ENCODE results near the gene MFAP3L. TPM values are rescaled to one million over a fixed set of nuclear protein-coding genes. Genes with fewer than 3 reads are reported as not detected.

Gene MFAP3L
- polyA plus RNA-seq, 3 donors: 21.4 to 24.0 (median 23.2) TPM

DNA sequence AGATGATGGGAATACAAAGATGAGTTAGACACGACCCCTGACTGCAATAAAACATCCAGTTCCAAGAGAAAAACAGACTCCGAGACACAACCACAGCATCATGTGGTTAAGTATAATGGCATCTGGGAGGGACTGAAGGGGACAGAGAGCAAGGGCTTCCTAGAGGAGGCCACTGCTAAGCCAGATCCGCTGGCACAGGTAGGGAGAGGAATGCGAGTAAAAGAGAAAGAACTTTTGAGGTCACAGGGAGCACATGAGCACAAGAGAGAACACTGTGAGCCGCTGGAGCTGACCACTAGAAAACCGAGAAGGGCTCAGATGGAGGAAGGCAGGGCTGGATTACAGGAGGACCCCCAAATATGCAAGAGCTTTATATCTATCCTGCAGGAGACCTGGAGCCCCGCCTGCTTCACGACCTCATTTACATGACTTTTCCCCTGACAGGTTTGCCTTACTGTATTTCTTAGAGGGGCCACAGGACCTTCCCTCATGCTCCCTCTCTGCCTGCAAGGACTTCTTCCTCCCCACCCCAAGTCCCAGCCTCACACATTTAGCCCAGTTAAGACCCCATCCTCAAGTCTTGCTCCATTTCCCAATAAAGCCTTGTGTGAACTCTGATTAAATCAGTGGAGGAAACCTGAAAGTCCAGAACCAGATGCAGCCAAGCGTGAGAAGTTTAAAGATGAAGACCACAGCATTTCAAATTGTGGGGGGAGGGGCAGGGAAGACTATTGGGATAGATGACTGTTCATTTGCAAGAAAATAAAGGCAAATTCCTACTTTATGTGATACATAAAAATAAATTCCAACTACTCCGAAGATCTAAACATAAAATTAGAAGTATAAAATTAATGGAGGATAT lies 29.6 kb downstream of the MFAP3L start:
- DNase-seq (ENCODE audit: low read depth in 3 of 3, low spot score in 2 of 3): peak in 2 of 3 donors; percentile 20 to 39

DNA sequence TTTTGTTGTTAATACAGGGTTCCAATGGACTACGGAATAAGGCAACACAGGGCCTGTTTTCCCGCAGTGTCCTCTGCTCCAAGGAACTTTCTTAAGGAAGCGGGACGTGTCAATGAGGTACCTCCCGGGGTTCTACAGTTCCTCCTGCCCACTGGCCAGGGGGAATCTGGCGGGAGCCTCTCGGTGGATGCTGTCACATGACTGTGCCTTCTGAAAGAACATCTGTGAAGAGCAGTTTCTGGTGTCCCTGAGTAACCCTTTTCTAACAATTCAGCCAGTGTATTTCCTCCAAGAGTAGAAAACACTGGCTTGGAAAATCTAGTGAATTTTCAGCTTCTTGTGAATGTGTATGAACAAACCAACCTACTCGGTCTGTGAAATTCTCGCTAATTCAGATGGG lies 32.7 kb downstream of the MFAP3L start:
- DNase-seq (ENCODE audit: low read depth in 3 of 3, low spot score in 2 of 3): no peak

DNA sequence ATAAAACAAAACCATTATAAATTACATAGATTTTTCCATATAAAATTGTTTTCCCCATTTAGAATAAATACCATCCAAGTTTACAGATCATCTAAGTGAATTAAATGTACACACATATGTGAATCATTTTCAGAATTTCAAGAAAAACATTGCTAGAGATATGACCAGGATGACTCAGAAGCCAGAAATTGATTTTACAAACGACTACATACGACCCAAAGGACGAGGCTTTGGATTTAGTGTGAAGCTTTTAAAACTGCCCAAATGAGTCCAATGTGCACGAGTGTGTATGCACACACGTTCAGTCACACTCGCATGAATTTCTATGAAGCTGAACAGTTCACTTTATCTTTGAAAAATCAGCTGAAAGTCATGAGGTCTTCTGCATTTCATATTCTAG lies 37.9 kb downstream of the MFAP3L start:
- no peak for DNase-seq (ENCODE audit: low read depth in 3 of 3, low spot score in 2 of 3)

DNA sequence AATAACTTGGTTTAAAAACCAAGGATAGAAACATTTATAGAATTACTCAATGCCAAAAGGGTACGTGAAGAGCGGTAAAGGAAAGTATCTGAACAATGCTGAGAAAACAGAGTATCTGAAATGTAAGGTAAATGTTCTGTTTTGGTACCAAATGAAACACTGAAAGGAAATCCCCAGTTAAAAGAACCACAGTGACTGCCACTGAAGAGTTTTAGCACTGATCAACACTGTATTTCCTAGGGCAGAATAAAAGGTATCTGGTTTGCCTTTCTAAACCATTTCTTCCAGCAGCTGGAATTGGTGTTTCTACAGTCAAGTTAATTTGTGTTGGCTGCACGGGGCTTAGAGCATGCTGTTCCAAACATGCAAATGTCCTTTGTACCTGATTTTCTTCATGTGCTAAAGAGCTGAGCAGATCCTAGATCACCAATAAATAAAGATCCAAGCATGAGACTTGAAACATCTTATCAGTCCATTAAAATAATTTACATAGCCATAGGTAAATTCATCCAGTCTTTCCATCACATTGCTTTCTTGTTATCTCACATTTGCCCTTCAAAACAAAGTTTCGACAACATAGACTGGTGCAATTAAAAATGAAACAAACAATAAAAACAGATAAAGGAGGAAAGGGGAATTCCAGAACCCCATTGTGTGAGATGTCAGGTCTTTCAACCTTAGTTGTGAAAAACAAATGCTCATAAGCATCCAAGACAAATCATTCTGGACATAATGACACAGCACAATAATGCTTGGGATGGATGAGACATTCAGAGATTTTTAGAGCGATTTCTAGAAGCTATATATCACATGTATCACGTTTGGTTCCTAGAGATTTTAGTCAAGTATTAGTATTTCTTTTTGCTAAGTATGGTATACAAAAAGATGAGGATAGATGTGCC lies 38.6 kb downstream of the MFAP3L start:
- no peak for DNase-seq (ENCODE audit: low read depth in 3 of 3, low spot score in 2 of 3)

DNA sequence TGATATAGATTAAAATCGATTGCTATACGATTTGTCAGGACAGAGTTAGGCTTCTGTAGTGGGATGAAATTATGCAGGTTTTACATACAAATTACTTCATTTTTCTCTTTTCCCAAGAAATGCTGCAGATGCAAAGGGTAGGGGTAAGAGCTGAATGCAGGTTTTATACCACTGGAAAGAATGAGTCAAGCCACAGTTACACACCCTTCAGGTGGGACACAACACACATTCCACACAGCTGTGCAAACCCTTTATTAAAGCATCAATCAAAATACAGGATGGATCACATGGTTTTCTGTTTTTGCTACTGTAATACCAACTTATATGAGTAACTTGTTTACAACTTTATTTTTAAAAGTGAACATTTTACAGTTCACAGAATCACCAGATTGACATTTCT lies 39.8 kb downstream of the MFAP3L start:
- no peak for DNase-seq (ENCODE audit: low read depth in 3 of 3, low spot score in 2 of 3)

DNA sequence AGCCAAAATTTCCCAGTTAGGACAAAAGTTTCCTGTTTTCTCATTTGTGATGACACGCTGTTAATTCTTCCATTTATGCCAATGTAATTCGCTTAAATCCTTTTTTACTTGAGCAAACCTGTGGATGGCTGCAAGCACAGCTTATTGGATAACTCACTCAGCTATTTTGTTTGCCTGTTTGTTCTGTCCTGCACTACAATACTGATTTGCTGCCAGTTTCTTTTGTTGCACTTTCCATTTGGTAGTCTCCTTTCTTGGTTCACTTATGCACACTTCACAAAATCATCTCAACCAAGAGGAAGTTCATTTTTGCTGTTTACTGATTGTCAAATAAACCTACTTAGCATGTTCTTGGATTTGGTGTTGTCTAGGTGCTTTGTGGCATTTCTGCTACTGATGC lies 40.3 kb downstream of the MFAP3L start:
- no peak for DNase-seq (ENCODE audit: low read depth in 3 of 3, low spot score in 2 of 3)

DNA sequence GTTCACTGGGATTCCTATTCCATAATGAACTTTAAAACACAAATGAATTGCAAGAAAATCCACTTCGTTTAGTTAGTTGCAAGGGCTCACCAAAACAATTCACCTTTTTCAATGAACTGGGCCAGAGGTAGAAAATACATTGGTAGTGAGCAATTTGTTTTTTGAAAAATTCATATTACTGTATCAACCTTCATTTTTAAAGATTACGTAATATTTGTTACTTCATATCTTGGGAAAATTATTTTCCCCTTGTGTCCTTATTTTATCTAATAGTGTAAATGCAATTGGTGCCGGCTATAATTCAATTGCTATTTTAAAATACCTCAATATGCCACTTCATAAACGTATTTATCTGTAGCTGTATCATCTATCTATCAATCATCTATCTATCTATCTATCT lies 41.5 kb downstream of the MFAP3L start:
- DNase-seq (ENCODE audit: low read depth in 3 of 3, low spot score in 2 of 3): no peak

DNA sequence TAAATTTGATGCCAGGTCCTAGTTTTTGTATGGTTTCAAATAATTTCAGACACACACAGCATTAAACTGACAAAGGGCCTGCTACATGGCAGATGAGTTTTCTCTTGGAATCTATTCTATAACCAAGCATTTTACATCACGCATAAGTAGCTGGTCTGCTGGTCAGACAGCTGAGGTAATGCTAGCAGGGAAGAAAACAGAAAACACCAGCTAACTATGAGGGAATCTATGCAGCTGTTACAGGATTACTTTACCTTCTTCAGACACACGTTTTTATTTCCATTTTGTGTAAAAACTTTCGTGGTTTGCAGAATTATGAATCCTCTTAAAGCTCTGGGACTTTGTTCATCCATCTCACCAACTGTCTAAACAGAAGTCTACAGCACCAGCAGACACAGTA lies 42.0 kb downstream of the MFAP3L start:
- DNase-seq (ENCODE audit: low read depth in 3 of 3, low spot score in 2 of 3): no peak

DNA sequence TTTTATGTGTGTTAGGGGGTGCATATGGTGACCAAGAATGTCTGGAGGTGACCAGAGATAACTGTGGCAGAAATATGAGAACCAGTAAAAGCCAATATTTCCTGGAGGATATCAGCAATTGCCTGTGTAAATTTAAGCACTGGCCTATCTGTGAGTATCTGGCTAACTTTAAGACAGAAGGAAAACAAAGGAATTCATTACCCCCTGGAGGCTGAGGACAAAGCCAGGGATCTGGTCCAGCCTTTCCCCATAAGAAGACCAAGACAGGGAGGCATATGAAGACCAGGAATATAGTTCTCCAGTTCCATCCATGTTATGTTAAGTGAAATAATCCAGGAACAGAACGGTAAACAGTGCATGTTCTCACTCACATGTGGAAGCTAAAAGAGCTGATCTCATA lies 49.2 kb downstream of the MFAP3L start:
- DNase-seq (ENCODE audit: low read depth in 3 of 3, low spot score in 2 of 3): no peak

DNA sequence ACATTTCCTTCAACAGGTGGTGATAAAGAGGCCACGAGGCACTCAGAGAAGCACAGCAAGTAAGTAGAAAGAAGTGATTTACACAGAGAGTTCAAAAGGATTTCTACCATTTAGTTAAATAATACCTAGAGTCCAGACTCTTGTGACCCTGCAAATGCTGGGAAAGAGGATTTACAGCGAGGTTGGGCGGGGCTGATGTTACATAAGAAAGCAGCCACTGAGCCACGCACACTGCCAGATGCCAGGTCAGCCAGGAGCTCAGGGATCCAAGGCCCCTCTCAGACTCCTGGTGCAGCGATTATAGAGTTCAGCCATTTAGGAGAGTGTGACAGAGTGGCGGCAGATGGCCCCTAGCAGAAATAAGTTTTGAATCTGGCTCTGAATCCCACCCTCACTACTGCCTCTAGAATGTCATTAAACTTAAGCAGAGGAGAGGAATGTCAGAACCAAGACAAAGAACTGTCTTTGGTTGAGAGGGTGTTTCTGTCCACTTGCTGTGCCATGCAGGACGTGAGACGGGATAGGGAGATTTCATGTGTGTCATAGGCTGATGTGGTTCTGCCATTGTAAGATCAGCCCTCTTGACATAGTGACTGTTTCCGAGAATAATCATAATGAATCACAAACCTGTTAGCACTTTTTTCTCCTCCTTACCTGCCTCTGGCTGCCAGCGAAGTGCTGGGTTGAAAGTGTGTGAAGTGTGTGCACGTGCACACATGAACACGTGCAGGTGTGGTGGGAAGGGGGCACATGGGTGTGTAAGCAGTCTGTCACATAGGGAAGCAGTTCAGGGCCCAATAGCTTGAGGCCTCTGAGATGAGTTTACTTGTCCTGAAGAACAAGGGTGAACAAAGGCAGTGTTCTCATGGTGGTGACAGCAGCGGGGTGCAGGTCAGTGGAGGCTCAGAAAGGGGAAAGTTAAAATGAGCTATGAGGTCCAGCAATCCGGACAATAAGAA lies 50.1 kb downstream of the MFAP3L start:
- no peak for DNase-seq (ENCODE audit: low read depth in 3 of 3, low spot score in 2 of 3)

DNA sequence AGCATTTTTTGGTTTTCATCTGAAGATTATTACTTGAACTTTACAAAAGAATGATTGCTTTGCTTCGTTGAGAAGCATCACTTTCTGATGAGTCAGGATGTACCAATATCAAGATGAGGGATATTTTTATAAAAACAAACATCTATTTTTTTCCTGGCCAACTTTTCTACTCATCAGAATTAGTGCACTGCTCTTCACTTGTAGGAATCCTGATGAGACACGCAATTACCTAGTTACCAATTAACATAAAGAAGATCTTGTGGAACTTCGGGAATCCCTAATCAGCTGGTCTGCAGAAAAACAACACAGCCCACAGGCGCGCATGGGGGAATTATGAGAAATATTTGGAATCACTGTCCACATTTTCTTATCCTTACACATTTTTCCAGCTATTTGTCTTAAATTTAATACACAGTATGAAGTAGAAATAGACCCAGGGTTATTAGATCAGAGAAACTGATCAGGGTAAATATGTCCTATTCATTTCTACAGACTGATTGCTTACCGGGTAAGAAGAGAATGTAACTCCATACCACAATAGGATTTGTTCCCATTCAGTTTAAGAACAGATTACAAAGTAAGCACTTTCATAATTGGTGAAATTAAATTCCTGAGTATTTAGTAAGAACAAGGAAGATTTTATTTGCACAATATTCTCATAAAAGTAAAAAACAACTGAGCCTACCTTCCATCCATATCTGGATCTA lies 50.9 kb downstream of the MFAP3L start:
- no peak for DNase-seq (ENCODE audit: low read depth in 3 of 3, low spot score in 2 of 3)

DNA sequence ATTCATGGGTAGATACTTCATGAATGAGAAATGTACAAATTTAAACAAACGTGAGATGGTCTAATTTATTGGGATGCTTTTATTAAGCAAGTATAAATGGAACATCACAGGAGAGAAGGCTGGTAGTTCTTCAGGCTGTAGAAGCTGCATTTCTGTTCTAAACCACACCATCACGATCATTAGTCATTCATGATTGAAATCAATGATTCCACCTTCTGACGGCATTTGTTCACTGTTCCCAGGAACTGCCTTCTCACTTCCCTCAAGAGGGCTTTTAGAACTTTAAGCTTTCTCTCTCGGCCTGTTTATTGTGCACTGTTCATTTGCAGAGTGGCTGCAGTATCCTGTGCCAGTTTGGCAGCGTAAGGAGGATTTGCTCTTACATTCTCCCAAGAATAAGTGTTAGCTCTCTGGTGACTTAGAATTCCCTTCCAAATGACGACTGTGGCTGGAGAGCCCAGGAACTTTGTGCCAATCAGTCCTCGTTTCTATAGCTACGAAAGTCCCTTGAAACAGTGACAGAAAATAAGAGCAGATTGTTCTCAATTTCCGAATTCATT lies 54.7 kb downstream of the MFAP3L start:
- DNase-seq (ENCODE audit: low read depth in 3 of 3, low spot score in 2 of 3): no peak

DNA sequence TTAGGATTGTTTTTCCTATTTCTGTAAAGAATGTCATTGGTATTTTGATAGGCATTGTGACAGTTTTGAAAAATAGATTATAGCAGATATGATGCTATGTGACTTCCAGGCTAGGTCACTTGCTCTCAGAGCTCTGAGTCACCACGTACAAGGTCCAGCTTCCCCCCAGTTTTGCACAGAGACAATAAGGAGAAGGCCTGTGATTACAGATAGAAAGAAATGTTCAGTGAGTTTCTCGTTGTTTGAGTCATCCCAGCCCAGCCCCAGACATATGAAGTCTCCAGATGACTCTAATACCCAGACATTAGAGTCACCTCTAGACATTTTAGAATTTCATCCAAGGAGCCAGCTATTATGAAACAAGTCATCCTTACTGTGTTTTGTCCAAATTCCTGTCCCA lies 57.2 kb downstream of the MFAP3L start:
- DNase-seq (ENCODE audit: low read depth in 3 of 3, low spot score in 2 of 3): no peak

DNA sequence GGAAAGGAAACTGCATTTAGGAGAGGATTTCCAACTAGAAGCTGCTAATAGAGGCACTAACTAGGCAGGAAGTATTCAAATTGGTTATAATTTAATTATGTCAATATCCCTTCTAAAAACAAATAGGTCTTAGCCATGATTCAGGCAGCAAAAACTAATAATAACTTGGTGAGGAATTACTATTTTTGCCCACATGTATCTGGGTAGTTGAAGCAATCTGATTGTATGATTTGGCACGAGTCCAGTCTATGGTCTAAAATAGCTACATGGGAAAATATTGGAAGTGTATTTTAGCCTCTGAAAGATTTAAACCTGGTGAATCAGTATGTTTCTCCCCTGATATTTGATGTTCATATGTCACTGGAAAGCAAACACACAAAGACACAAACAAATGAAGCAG lies 62.2 kb downstream of the MFAP3L start:
- no peak for DNase-seq (ENCODE audit: low read depth in 3 of 3, low spot score in 2 of 3)

DNA sequence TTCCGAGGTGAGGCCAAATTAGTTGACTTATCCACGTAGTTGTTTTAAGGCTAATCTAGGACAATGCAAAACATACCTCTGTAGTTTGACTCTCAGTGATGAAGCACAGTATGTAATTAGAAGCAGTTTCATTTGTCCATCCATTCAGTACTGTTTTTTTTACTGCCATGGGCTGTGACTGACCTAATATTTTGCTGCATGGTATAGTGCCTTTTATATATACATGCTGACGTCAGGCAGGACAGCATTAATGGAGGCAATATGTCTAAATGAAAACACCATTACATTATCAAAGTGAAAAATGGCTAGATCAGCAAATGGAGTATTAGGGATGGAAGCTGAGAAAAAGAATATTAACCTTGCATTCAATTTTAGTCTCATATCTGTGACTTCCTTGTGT lies 66.9 kb downstream of the MFAP3L start:
- no peak for DNase-seq (ENCODE audit: low read depth in 3 of 3, low spot score in 2 of 3)

DNA sequence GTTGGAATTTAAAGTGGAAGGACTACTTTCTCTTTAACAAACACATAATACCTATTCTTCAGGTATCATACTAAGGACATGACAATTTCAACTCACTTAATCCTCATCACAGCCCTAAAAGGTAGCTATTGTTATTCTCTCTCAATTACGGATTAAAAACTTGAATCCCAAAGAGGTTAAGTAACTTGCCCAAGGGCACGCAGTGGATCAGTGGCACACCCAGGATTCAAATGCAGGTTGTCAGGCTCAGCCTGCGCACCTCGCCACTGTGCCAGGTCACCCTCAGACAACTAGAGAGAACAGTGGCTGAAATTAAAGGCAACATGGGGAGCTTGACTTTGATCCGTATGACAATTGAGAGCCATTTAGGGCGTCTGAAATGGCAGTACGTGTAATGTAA lies 67.6 kb downstream of the MFAP3L start:
- DNase-seq (ENCODE audit: low read depth in 3 of 3, low spot score in 2 of 3): no peak

DNA sequence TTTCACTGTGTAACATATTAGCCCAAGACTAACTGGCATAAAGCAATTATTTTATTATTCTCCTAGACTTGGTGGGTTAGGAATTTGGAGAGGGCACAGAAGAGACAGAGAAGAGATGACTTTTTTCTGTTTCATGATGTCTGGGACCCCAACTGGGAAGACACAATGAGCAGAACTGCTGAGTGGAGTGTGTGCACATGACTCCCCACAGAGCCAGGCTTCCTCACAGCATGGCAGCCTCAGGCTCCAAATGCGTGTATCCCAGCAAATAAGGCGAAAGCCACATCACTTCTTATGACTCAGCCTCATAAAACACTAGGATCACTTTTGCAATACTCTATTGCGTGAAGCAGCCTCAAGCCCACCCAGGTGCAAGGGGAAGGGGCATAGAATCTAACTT lies 68.4 kb downstream of the MFAP3L start:
- no peak for DNase-seq (ENCODE audit: low read depth in 3 of 3, low spot score in 2 of 3)

DNA sequence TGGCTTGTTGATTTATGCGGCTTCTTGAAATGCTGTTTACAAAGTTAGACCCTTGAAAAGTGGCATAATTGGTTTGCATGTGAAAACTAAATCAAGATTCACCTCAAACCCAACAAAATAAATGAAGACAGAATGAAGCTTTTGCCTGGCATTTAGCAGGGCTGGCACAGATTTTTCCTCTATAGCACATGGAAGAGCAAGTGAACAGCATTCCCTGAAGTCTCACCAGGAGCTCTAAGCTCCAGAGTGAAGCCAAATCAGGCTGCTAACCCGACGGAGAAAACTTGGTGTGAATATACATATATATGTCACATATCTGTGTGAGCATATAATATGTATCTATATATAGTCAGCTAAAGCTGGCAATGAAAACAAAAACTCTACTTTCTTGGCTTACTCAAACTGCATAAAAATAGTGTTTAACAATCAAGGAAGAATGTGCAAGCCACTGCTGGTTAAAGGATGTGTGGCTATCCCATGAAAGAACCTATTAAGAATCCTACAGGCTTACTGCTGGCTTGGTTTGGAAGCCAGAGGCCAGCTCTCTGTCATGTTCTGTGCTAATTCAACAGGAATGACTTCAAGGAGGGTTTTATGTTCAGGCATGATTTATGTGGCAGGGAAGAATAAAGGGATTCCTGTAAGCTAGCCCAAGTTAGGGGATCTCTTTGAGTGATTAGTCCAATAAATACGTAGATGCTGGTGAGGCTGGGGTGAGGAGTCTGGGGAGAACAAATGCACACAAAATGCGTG lies 69.9 kb downstream of the MFAP3L start:
- peak in 1 of 3 donors; percentile 43 for DNase-seq (ENCODE audit: low read depth in 3 of 3, low spot score in 2 of 3)

DNA sequence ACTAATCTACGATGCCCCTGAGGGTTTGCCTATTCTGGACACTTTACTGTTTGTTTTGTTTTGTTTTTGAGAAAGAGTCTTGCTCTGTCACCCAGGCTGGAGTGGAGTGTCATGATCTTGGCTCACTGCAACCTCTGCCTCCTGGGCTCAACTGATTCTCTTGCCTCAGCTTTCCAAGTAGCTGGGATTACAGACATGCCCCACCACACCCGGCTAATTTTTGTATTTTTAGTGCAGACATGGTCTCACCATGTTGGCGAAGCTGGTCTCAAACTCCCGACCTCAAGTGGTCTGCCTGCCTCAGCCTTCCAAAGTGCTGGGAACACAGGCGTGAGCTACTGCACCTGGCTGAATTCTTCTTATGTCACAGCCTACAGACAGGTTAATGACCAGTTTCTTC lies 70.7 kb downstream of the MFAP3L start:
- DNase-seq (ENCODE audit: low read depth in 3 of 3, low spot score in 2 of 3): no peak

Measured in right renal cortex interstitium (tissue), 3 donors.